GM12801 (cell line): ENCODE measurements around the gene THSD7A.

ENCODE experiments used
- TF ChIP-seq, protein P1 (sequence below): IDR thresholded peaks from one replicate; pipeline ENCODE4 v1.5.1; 2011; ENCODE audit warnings: control low read depth; ENCODE audit not compliant: insufficient read length; ENCODE audit errors: extremely low read depth

Gene THSD7A

DNA sequence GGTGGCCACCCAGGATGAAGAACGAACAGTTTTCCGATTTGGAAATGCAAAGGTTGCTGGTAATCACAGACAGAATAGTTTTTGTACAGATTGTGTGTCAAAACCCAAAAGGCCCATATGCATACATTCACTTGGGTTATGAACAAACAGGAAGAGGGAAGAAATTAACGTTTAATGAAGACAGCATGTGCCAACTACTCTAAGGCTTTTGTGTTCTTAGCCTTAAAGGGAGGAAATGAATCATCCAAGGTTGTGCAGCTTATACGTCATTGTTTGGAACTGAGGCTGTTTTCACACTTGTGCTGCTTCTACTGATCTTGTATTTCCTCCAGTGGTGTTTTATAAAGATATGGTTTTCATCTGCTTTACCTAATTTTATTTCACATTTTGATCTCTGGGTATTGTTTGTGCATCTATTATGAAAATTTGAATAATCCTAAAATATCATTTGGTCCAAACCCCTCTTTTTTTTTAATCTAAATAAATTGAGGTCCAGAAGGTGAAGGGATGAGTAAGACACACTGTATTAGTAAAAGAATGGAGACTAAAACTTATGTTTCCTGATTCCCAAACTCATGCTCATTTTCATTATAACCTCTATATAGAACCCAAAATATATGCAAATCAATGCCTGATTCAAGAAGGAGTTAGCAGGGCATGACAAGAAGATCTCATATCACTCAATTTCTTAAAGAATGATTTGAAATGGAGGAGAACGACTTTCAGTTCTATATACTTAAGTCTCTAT is 373.1 kb downstream of the THSD7A start:
- TF ChIP-seq, protein P1, sequence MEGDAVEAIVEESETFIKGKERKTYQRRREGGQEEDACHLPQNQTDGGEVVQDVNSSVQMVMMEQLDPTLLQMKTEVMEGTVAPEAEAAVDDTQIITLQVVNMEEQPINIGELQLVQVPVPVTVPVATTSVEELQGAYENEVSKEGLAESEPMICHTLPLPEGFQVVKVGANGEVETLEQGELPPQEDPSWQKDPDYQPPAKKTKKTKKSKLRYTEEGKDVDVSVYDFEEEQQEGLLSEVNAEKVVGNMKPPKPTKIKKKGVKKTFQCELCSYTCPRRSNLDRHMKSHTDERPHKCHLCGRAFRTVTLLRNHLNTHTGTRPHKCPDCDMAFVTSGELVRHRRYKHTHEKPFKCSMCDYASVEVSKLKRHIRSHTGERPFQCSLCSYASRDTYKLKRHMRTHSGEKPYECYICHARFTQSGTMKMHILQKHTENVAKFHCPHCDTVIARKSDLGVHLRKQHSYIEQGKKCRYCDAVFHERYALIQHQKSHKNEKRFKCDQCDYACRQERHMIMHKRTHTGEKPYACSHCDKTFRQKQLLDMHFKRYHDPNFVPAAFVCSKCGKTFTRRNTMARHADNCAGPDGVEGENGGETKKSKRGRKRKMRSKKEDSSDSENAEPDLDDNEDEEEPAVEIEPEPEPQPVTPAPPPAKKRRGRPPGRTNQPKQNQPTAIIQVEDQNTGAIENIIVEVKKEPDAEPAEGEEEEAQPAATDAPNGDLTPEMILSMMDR, result no peak

DNA sequence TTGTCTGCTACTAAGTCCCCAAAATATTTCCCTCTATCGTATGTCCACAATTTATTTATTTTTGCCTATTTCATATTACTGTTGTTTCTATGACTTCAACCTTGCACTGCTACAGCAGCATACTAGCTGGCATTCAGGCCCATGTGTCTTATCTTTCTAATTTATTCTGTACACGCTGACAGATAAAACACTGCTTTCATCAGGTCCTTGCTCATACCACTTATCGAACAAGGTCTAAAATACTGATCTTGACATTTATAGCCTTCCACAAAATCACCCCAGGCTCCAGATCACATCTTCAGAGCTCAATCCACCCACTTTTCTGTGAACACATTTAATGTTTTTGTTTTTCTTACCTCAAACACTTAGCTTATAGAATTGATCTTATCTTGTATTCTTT is 374.6 kb downstream of the THSD7A start:
- TF ChIP-seq, protein P1, result no peak

- TF ChIP-seq, protein P1, result no peak
These were observed 375.4 kb downstream of the THSD7A start for GRCh38 chr7:11456574-11456973.

- TF ChIP-seq, protein P1, result no peak
These were observed 379.5 kb downstream of the THSD7A start for GRCh38 chr7:11452476-11452875.

DNA sequence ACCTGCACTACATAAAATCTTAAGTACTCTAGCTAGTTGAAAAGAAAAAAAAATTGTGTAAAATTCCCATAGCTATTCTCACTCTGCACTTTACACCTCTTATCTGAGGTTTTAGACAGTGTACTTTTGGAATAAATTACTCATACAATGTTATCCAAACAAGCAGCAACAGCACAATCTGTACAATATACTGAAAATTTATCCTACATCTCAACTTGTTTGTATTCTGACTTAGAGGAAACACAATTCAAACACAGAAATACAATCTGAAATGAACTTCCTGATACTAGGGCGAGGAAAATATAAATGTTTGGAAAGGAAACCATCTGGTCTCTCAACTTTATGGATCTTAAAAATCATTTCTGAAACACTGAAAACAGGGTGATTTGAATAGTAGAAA is 381.7 kb downstream of the THSD7A start:
- TF ChIP-seq, protein P1, result no peak

GRCh38 chr7:11449316-11449715 is 382.7 kb downstream of the THSD7A start:
- TF ChIP-seq, protein P1, result no peak

GRCh38 chr7:11448323-11448722 is 383.7 kb downstream of the THSD7A start:
- TF ChIP-seq, protein P1, result no peak
